ENCODE data around the gene FURIN. TPM values are rescaled to one million over a fixed set of nuclear protein-coding genes. Genes with fewer than 3 reads are reported as not detected.

The FURIN gene
- total RNA-seq, 1 donor from 2014 or later, result 26.5 TPM

GRCh38 chr15:90864507-90864906 lies 3.9 kb upstream of the FURIN start:
- Mint-ChIP-seq H3K27me3 (ENCODE audit: unreplicated experiment) (peaks cover 2% of the 10 kb centered on the region), H3K9me3 (ENCODE audit: unreplicated experiment) (no peaks in the 10 kb centered on the region), H3K4me3 (ENCODE audit: unreplicated experiment) (no peak overlapping the region), H3K4me1 (ENCODE audit: low read depth, unreplicated experiment) (peaks cover 3% of the 10 kb centered on the region), H3K27ac (ENCODE audit: unreplicated experiment) (no peak overlapping the region), H3K36me3 (ENCODE audit: unreplicated experiment) (no peaks in the 10 kb centered on the region)
- no peak for DNase-seq
- TF ChIP-seq CTCF (IDR thresholded peaks at IDR 0.05; ENCODE audit: partially characterized antibody, unreplicated experiment), result no peak

- H3K4me1 Mint-ChIP-seq (ENCODE audit: low read depth, unreplicated experiment), result peaks cover 10% of the 10 kb centered on the region
- H3K4me3 Mint-ChIP-seq (ENCODE audit: unreplicated experiment), result no peak overlapping the region
- TF ChIP-seq CTCF (IDR thresholded peaks at IDR 0.05; ENCODE audit: partially characterized antibody, unreplicated experiment), result no peak
- no peak overlapping the region for H3K27ac Mint-ChIP-seq (ENCODE audit: unreplicated experiment)
- H3K9me3 Mint-ChIP-seq (ENCODE audit: unreplicated experiment), result peaks cover 4% of the 10 kb centered on the region
- no peaks in the 10 kb centered on the region for H3K36me3 Mint-ChIP-seq (ENCODE audit: unreplicated experiment)
- DNase-seq, result no peak
- peaks cover 2% of the 10 kb centered on the region for H3K27me3 Mint-ChIP-seq (ENCODE audit: unreplicated experiment)
Observed at GRCh38 chr15:90865702-90866101, 2.7 kb upstream of the FURIN start.

GRCh38 chr15:90866161-90866715 lies 2.1 kb upstream of the FURIN start:
- H3K4me1 Mint-ChIP-seq (ENCODE audit: low read depth, unreplicated experiment), result peaks cover 10% of the 10 kb centered on the region
- H3K9me3 Mint-ChIP-seq (ENCODE audit: unreplicated experiment), result peaks cover 6% of the 10 kb centered on the region
- no peak overlapping the region for H3K4me3 Mint-ChIP-seq (ENCODE audit: unreplicated experiment)
- H3K36me3 Mint-ChIP-seq (ENCODE audit: unreplicated experiment), result no peaks in the 10 kb centered on the region
- H3K27me3 Mint-ChIP-seq (ENCODE audit: unreplicated experiment), result peaks cover 2% of the 10 kb centered on the region
- no peak for TF ChIP-seq CTCF (IDR thresholded peaks at IDR 0.05; ENCODE audit: partially characterized antibody, unreplicated experiment)
- DNase-seq, result no peak
- H3K27ac Mint-ChIP-seq (ENCODE audit: unreplicated experiment), result no peak overlapping the region

- no peak overlapping the region for H3K4me3 Mint-ChIP-seq (ENCODE audit: unreplicated experiment)
- no peaks in the 10 kb centered on the region for H3K36me3 Mint-ChIP-seq (ENCODE audit: unreplicated experiment)
- no peak overlapping the region for H3K27ac Mint-ChIP-seq (ENCODE audit: unreplicated experiment)
- H3K27me3 Mint-ChIP-seq (ENCODE audit: unreplicated experiment), result peaks cover 2% of the 10 kb centered on the region
- no peak for DNase-seq
- peaks cover 6% of the 10 kb centered on the region for H3K9me3 Mint-ChIP-seq (ENCODE audit: unreplicated experiment)
- no peak for TF ChIP-seq CTCF (IDR thresholded peaks at IDR 0.05; ENCODE audit: partially characterized antibody, unreplicated experiment)
- H3K4me1 Mint-ChIP-seq (ENCODE audit: low read depth, unreplicated experiment), result peaks cover 10% of the 10 kb centered on the region
Observed at GRCh38 chr15:90866800-90867199, 1.6 kb upstream of the FURIN start.

GRCh38 chr15:90869140-90869541 lies 753 bp downstream of the FURIN start:
- Mint-ChIP-seq H3K36me3 (ENCODE audit: unreplicated experiment) (no peaks in the 10 kb centered on the region), H3K27ac (ENCODE audit: unreplicated experiment) (no peak overlapping the region), H3K4me3 (ENCODE audit: unreplicated experiment) (no peak overlapping the region), H3K4me1 (ENCODE audit: low read depth, unreplicated experiment) (peaks cover 18% of the 10 kb centered on the region), H3K9me3 (ENCODE audit: unreplicated experiment) (peaks cover 6% of the 10 kb centered on the region), H3K27me3 (ENCODE audit: unreplicated experiment) (no peaks in the 10 kb centered on the region)
- no peak for TF ChIP-seq CTCF (IDR thresholded peaks at IDR 0.05; ENCODE audit: partially characterized antibody, unreplicated experiment)
- no peak for DNase-seq
